NCI-H146 treated with DMSO at 0.1 percent for 48 hours (cell line): Measurements from ENCODE around the gene DOCK4.

Source experiments
- DNase-seq: peaks from one replicate; lab custom pipeline; 2025; ENCODE audit not compliant: unreplicated experiment; lab: John Stamatoyannopoulos, UW

The DOCK4 gene

GRCh38 chr7:111871283-111871682 is 334.9 kb downstream of the DOCK4 start:
- DNase-seq, result no peak

DNA sequence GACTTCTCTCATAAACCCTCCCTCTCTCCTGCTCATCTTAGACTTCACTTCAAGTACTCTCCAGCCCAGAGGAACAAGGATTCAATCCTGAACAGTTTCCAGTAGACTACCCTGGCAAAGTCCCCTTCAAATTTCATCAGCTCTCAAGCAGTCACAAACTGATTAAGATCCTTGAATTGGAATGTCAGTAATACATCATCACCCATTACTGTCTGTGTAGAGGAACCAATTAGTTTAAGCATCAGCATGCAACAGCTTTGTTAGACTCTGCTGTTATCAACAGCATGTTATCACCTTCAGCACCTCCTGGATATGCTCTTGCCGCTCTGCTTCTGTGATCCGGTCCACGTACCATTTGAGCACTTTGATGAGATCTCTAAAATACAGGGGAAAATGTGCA is 336.9 kb downstream of the DOCK4 start:
- no peak for DNase-seq

DNA sequence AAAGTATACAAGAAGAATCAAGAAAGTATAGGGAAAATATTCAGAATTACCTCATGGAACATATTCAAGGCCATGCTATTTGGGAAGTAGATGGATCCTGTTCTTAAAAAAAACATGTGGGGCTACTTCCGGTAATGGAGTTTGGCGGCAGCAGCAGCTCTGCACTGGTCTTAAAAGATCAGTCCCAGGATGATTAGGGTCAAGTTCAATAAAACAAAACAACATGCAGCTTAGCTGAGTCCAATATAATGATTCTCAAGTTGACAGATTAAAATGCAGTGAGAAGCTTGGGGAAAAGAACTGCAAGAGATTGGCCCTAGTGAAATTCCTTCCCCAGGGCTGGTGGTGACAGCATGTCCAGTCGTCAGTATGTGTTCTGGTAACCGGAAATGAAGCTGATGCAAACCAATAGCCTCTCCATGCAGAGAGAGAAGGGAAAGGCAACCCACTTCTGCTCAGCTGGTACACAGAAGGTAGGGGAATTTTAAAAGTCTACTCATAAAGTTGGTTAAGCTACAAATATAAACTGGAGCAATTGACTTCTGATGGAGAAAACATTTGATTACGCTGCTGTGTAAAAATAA is 338.8 kb downstream of the DOCK4 start:
- DNase-seq, result no peak

GRCh38 chr7:111866787-111867186 is 339.4 kb downstream of the DOCK4 start:
- DNase-seq, result no peak

- no peak for DNase-seq
Measured at GRCh38 chr7:111865430-111865829, 340.8 kb downstream of the DOCK4 start.

- no peak for DNase-seq
Measured at GRCh38 chr7:111864291-111864976, 341.8 kb downstream of the DOCK4 start.

- no peak for DNase-seq
Measured at GRCh38 chr7:111863269-111863668, 342.9 kb downstream of the DOCK4 start.

DNA sequence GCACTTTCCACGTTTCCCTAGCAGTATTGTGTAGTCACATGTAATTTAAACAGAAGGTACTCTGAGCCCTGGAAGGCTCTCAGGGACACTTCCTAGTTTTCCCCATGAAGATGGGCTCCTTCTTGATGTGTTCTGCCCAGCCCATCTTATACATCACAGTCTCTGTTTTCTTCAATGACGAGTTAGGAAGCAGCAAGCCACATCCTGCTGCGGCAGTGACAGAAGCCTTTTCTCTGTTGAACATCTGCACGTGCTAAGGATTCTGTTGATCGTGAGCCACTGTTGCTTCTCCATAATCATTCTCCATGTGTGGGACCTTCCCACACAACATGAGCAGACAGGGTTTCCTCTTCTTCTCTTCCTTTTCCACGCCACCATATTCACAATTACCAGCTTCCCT is 346.0 kb downstream of the DOCK4 start:
- no peak for DNase-seq

- no peak for DNase-seq
Measured at GRCh38 chr7:111858331-111858730, 347.9 kb downstream of the DOCK4 start.

DNA sequence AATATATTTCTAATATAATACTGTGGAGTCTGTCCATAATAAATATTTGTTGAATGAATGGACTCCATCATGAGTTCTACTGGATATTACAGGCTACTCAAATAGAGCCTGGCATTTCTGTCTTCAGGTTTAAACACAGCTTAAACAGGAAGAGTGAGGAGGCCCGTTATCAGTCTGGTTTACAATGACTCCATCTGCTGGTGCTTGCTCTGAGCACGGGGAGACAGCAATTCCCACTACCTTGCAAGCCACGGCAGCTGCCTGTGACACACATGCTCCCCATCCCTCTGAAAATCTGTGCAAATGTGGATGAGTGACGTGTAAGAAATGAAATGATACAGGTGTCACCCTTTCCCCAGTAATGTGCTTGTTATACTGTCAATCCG is 350.4 kb downstream of the DOCK4 start:
- no peak for DNase-seq

- DNase-seq, result no peak
Measured at GRCh38 chr7:111855161-111855841, 350.9 kb downstream of the DOCK4 start.

- DNase-seq, result no peak
Measured at GRCh38 chr7:111853201-111853990, 352.8 kb downstream of the DOCK4 start.

- DNase-seq, result peak; percentile 24
Measured at GRCh38 chr7:111852081-111852480, 354.1 kb downstream of the DOCK4 start.

- no peak for DNase-seq
Measured at GRCh38 chr7:111846898-111847297, 359.3 kb downstream of the DOCK4 start.

DNA sequence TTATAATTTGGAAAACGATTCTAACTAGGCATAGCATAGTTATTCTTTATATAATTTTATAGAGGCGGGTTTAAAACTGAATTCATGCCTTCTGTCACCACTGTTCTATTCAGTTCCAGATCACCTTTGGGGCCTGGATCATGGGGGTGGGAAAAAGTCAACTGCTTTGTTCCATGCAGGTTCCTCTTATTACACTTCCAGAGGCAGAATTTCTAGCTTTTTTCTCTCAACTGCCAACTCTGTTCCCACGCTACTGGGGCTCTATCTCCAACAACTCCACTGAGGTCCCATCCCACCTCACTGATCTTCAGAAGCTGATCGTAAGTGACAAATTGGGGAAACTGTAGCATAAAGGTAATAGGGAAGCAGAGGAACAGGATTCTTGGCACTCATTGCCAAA is 360.3 kb downstream of the DOCK4 start:
- DNase-seq, result no peak

DNA sequence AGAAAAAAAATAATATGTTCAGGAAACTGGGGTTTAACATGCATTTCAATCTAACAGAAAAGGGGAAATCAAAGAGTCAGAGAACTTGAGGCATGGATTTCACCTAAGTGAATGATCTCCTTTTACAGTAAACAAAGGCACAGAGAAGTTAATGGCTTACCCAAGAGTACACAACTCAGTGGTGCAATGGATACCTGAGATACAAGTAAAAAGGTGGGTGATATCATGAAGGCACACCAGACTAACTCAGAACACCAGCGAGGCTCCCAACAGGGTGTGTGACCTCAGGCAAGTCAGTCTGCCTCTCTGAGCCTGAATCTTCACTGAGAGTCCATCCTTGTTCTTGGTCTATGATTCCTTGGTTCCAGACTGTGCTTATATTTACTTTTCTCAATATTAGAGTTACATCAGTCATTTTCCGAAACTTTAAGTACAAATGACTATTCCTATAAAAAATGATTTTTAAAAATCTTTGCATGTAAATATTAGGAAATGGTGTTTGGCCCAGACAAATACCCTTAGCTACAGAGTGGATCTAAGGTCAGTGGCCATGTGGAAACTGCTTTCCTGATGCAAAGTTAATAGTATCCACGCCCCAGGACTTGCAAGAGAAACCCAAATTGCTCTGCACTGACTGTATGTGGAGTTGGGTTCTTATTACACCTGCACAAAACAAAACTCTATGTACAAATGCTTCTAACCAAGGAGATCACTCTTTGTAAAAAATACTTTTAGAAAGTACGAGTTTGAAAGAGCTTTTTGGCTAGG is 361.1 kb downstream of the DOCK4 start:
- no peak for DNase-seq

DNA sequence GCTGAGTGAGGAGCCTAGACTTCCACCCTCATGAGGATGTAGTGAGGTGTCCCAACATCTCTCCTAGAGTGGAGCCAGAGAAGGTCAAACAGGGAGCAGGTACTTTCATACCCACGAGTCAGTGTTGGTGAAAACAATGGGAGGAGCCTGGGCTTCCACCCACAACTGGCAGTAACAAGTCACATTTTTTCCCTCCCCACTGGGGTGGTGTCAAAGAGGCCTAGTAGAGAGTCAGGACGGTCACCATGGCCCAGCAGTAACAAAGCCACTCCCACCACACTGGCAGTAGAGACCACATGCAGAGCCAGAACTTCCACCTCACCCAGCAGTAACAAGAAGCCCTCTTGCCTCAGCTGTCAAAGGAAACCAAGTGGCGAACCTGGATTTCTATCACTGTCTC is 363.7 kb downstream of the DOCK4 start:
- DNase-seq, result no peak

DNA sequence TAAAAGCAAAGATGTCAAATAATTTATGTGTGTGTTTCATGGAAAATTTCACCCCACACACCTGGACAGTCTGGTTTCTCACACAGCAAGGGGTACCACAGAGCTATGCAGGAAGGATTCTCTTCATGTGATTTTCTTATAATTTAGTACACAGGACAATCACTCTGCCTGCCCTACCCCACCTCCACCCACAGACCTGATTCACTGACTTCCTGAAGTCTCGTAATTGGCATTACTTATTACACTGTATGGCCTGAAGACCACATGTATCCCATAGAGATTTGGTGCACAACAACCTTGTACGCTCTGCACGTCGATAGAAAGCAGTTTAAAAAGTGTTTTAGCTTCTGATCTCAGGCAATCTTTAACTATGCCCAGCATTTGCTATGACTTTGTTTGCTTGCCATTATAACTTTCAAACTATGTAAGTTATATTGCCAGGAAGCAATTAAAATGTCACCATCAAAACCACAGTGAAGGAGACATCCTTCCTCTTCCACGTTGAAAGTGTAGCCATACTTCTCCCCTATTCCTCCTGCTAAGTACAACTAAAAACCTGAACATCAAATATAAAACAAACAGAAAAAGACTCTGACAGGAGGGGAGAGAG is 364.5 kb downstream of the DOCK4 start:
- no peak for DNase-seq

DNA sequence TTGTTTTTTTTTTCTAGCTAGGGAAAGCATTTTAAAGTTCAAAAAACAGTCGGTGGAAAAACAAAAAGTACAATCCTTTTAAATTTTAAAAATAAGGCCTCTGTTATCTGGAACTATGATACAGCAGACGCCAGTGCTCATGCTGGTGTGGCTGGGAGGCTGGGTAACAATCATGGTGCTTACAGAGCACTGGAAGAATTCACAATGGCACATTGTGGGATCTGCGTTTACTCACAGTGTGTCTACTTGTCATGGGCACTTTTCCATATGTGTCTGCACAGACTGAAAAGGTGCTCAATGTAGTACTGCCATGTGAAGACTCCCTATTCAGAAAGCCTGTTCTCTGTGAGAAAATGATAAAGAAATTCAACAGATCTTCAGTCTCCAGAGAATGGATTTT is 365.7 kb downstream of the DOCK4 start:
- DNase-seq, result no peak

- no peak for DNase-seq
Measured at GRCh38 chr7:111839261-111839660, 366.9 kb downstream of the DOCK4 start.

- no peak for DNase-seq
Measured at GRCh38 chr7:111836592-111836991, 369.6 kb downstream of the DOCK4 start.
